GM11168 (cell line): ENCODE results near the gene WDR27.

Experiments used
- in situ Hi-C: fragments of 300-500 bp; cut with MboI; formaldehyde crosslinking; loops from one replicate; pipeline ENCODE4 v1.12.0; 2022; ENCODE audit warnings: low sequenced_read_pairs; ENCODE audit not compliant: unreplicated experiment

Gene WDR27

GRCh38 chr6:169574420-169574819, 127.4 kb downstream of the WDR27 start:
- in situ Hi-C loops, result no loop called here

DNA sequence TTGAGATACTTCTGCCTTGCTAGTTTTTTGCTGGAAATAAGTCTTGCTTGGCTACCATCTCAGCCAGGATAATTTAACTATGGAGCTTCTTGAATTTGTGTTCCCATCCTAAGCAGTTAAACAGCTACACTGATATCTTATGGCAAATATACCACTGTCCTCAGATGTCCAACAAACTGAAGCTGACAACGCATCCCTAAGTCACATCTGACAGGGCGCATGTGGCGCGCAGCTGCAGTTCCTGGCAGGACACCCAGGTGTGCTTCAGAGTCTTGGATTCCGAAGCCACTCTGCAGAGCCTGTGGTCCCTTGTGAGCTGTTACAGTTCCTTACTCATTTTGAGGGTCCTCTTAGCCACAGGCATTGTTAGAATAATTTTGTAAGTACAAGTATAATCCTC, 127.9 kb downstream of the WDR27 start:
- in situ Hi-C loops, result no loop called here

DNA sequence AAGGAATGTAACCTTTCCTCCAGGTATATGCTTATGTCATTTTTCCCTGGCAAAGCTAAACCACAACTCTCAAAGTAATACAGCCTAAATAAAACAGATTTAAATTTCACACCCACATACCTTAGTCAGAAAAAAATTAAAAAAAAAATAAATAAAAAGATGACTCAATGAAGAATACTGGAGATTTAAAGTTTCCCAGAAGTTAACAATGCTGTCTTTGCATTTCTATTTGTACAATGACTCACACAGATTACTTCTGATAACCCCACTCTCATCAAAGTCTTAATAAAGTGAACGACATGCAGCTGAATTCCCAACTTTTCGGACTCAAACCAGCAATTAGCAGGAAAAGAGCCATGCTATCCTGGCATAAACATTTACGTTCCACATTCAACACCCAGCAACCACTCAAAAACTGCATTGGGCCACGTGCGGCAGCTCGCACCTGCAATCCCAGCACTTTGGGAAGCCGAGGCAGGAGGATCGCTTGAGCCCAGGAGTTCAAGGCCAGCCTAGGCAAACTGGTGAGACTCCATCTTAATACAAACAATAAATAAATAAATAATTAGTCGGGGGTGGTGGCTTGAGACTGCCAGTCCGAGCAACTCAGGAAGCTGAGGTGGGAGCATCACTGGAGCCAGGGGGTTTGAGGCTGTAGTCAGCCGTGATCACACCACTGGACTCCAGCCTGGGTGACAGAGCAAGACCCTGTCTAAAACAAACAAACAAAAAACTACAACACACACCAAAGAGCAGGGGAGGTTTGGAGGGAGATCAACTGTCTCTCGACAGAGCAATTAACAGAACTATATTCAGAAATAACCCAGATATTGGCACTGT, 130.5 kb downstream of the WDR27 start:
- in situ Hi-C loops, result no loop called here

DNA sequence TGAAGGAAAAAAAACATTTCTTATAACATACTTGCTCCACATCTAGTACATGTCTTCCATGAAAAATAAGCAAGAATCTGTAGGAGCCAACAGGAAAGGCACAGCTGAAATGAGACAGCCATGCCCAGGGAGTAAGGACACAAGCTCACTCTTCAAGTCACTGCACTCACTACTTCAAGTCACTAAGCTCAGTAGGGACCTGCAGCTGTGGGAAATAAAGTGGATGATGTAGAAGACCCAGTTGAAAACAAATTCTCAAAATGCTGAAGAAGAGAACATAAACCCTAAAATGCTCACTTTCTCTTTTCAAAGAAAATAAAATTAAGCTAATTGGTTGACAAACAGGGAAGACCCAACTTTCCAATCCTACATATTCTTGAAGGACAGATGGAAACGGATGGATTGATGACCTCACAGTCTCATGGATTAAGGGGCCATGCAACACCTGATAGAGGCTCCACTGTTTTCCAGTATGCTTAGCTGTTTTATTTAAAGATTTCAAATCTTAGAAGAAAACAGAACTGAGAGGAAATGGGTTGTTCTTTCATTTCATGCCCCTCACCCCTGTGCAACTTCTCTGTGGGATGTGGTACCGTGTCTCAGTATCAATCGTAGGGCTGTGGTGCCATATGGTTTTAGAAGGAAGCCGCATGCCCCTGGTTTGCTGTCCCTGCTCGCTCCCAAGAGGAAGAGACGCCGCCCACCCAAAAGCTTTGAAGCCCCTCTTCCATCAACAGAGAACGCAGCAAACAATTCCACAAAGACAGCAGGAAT, 133.3 kb downstream of the WDR27 start:
- in situ Hi-C loops, result no loop called here

- in situ Hi-C loops, result no loop called here
These were observed 134.0 kb downstream of the WDR27 start for GRCh38 chr6:169567819-169568218.

DNA sequence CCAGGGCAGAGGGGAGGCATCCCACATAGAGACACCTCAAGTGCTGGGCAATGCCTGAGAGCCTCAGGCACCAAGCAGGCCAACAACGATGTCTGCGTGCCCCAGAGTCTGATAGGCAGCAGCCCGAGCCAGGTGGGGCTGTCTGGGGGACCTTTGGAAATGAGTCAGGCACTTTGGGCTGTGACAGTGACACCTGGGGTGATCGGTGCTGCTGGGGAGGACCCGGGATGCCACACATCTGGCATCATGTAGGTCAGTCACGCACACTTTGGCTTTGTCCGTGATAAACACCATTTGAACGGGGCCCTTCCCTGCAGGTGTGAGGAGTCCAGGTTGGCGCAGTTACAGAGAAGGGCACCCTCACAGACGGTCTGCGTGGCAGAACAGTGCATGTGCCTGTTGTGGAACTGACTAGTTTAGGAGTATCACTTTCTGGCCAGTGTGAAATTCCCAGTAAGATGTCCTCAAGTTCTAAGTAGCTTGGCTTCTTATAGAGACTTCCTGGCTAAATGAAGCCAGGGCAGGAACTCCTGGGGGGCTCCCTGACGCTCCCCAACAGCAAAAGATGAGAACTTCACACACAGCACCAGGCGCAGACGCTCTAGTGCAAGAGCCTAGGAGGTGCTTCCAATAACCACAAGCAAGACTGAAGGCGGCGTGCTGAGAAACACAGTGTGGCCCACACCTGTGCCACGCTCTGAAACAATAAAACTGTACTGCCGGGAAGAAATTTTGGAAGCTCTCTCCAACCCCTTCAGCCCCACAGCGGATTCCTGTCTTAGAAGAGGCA, 134.7 kb downstream of the WDR27 start:
- in situ Hi-C loops, result no loop called here

- in situ Hi-C loops, result no loop called here
These were observed 135.5 kb downstream of the WDR27 start for GRCh38 chr6:169566319-169566718.

DNA sequence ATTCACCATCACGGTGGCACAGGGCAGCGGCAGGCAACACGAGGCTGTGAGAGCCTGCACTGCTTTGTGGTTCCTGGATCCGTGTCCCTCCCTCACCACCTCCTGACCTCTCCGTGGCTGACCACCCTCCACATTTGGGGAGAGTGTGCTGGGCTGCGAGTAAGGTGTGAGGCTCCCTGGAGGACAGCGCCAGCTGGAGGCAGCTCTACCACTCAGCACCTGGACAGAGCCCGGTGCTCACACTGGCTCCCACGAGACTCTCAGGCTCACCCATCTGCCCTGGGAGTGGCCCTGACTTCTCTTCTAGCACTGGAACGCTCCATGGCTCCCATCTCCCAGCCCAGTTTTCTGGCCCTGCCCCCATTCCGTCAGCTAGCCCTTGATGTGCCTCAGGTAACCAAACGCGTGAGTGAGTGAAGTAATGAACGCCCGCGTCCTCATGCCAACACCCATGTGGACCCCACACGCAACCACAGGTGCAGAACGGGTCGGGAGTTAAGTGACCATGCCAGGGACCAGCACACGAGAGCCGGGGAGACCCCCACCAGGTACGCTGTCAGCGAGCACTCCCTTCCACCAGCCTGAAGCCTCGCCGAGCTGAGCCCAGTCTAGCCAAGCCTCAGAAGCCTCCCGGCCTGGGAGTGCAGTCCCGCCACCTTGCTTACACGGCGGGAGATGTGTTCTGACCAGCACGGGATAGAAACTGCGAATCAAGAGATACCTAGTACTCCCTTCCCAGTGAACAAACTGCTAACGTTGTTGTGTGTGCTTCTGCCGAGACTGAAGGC, 137.2 kb downstream of the WDR27 start:
- in situ Hi-C loops, result no loop called here

- in situ Hi-C loops, result no loop called here
These were observed 140.2 kb downstream of the WDR27 start for GRCh38 chr6:169561665-169562064.

DNA sequence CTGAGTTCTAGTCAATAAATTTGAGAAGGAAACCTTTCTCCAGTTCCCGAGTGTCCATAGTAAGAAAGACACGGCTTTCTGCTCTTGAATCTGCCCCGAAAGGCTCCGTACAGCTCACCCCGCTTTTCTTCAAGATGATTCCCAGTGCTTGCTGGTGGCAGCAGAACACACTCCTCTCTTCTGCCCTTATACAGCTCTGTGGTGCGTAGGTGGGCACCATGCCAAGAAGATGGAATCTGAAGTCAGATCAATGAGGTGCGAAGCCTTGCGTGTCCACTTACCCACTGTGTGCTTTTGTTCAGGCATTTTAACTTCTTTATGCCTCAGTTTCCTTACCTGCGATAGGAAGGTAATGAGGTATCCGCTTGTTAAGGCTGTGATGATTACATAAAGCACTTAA, 142.2 kb downstream of the WDR27 start:
- in situ Hi-C loops, result loop anchor here (10.0 kb wide), 1 partner anchor 155 kb away; no protein-coding TSS in a partner anchor

GRCh38 chr6:169558774-169559441, 142.9 kb downstream of the WDR27 start:
- in situ Hi-C loops, result loop anchor here (10.0 kb wide), 1 partner anchor 156 kb away; no protein-coding TSS in a partner anchor

- in situ Hi-C loops, result loop anchor here (10.0 kb wide), 1 partner anchor 156 kb away; no protein-coding TSS in a partner anchor
These were observed 143.5 kb downstream of the WDR27 start for GRCh38 chr6:169558378-169558773.

DNA sequence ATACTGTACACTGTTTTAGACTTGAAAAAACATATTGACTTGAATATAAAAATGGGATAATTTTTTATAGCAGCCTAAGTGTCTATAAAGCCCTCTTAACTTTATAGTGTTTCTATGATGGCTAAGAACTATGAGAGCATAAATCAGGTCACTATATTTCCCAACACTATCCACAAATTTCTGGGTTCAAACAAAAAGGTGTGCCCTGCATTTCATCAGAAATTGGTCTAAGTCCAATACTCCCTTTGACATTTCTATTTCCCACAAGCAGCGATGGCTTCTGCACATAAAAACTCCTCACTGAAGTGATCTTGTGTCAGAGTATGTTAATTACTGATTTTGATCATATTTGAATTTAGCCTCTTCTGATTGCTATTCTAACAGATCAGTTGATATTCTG, 143.9 kb downstream of the WDR27 start:
- in situ Hi-C loops, result loop anchor here (10.0 kb wide), 1 partner anchor 157 kb away; no protein-coding TSS in a partner anchor

DNA sequence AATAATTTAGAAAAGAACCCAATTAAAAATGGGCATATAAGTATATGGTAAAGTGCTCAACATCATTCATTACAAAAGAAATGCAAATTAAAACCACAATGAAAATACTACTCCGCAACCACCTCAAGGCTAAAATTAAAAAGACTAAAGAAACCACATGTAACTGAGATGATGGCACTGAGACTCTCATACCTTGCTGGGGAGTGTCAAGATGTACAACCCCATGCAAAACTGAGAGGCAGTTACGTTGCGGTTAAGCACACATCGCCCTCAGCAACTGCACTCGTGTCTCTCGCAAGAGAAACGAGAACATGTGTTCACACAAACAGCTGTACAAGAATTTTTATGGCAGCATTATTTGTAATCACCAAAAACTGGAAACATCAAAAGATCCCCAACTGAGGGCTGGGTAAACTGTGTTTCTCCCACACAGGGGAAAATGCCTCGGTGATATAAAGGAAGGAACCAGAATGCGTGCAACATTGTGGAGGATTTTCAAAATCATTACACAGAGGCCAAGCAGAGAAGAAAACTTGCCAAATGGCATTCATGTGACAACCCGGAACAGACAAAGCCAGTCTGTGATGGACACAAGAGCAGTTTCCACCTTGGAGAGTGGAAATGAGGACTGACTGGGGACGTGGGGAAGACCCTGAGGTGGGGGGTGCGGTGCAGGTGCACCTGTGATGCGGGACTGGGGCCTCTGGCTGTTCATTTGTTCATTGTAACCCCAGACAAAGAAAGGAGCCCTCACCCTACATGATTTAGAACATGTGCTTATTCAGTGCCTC, 144.9 kb downstream of the WDR27 start:
- in situ Hi-C loops, result loop anchor here (10.0 kb wide), 1 partner anchor 158 kb away; no protein-coding TSS in a partner anchor

GRCh38 chr6:169555971-169556617, 145.7 kb downstream of the WDR27 start:
- in situ Hi-C loops, result loop anchor here (10.0 kb wide), 1 partner anchor 159 kb away; no protein-coding TSS in a partner anchor

DNA sequence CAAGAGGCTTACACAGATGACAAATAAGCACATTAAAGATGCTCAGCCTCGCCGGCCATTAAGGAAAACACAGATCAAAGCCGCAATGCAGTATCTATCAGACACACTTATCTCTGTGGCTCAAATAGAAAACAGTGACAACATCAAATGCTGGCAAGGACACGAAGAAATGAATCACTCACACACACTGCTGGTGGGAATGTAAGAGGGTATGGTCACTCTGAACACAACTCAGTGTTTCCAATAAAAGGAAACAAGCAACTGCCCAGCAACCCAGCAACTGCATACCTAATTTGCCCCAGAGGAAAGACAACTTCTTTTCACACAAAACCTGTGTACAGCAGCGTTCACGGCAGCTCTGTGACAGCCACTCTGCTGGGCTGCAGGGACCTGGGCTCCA, 155.8 kb downstream of the WDR27 start:
- in situ Hi-C loops, result no loop called here

GRCh38 chr6:169543704-169544103, 158.1 kb downstream of the WDR27 start:
- in situ Hi-C loops, result no loop called here

DNA sequence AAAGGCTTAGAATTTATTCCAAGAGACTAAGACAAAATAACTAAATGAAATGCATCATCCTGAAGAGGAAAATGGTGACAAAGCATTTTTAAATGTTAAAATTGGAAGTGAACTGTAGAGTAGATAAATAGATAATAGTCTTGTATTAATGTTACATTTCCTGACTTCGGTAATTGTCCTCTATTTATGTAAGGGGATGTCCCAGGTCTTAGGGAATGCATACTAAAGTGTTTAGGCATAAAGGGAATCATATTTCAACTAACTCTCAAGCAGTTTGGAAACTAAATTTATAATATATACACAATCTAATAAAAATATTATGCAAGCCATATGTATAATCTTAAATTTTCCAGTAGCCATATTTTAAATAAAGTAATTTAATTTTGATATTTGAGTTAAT, 159.3 kb downstream of the WDR27 start:
- in situ Hi-C loops, result no loop called here
